Right lobe of liver (tissue), 4 donors: ENCODE data around the gene UHRF2.

Source experiments
- CTCF ChIP-seq, 4 donors: fragments of 200-600 bp in 3 of 4; fragments of 450-650 bp in 1 of 4; IDR thresholded peaks; one replicate each; pipeline versions ENCODE4 v1.5.1 to v1.8.0; 2016 to 2022; ENCODE audit warnings: antibody characterized with exemption in 4 of 4, mild to moderate bottlenecking in 2 of 4
- POLR2A ChIP-seq: fragments of 450-650 bp; IDR thresholded peaks from one replicate; pipeline ENCODE4 v1.6.1; 2017; ENCODE audit warnings: antibody characterized with exemption, mild to moderate bottlenecking
- donor health status: DM: no; HTN: no; CAD: no.
- donor health status: DM: no; HTN: no; CAD: no.
- donor health status: DM: no; HTN: yes; CAD: no.

GRCh38 chr9:6473151-6473550 lies 60.2 kb downstream of the UHRF2 start:
- TF ChIP-seq CTCF (IDR thresholded peaks at IDR 0.05), result no peak
- TF ChIP-seq POLR2A, result no peak
